HG03354 (cell line): ENCODE data around the gene LRRC7.
"Not testable (repeated sequence)": the region's sequence is repeated elsewhere in the genome, so short reads cannot be mapped to it uniquely, and the experiment has no call there.

Experiments used
- ATAC-seq: cut with Tn5 transposase; IDR thresholded peaks from one replicate; pipeline ENCODE4 v1.9.1; 2021; ENCODE audit warnings: mild to moderate bottlenecking; ENCODE audit not compliant: unreplicated experiment, poor library complexity, severe bottlenecking

Gene LRRC7

GRCh38 chr1:70003211-70003908 lies 435.6 kb downstream of the LRRC7 start:
- ATAC-seq, result no peak

- ATAC-seq, result no peak
Measured at GRCh38 chr1:70005386-70006034, 437.8 kb downstream of the LRRC7 start.

GRCh38 chr1:70008660-70009059 lies 440.9 kb downstream of the LRRC7 start:
- peak; percentile 81 for ATAC-seq

- ATAC-seq, result no peak
Measured at GRCh38 chr1:70017770-70018169, 450.0 kb downstream of the LRRC7 start.

GRCh38 chr1:70024272-70024671 lies 456.6 kb downstream of the LRRC7 start:
- ATAC-seq, result no peak

GRCh38 chr1:70025052-70025451 lies 457.3 kb downstream of the LRRC7 start:
- no peak for ATAC-seq

GRCh38 chr1:70025846-70026245 lies 458.1 kb downstream of the LRRC7 start:
- ATAC-seq, result no peak

GRCh38 chr1:70033266-70033873 lies 465.6 kb downstream of the LRRC7 start:
- peak; percentile 67 for ATAC-seq

- ATAC-seq, result no peak
Measured at GRCh38 chr1:70033936-70034335, 466.2 kb downstream of the LRRC7 start.

GRCh38 chr1:70034403-70034802 lies 466.7 kb downstream of the LRRC7 start:
- ATAC-seq, result no peak

GRCh38 chr1:70038025-70038424 lies 470.3 kb downstream of the LRRC7 start:
- ATAC-seq, result no peak

GRCh38 chr1:70039485-70039884 lies 471.8 kb downstream of the LRRC7 start:
- no peak for ATAC-seq

- ATAC-seq, result no peak
Measured at GRCh38 chr1:70041317-70042045, 473.8 kb downstream of the LRRC7 start.

GRCh38 chr1:70042090-70042731 lies 474.5 kb downstream of the LRRC7 start:
- no peak for ATAC-seq

GRCh38 chr1:70043804-70044203 lies 476.1 kb downstream of the LRRC7 start:
- no peak for ATAC-seq

GRCh38 chr1:70044832-70045231 lies 477.1 kb downstream of the LRRC7 start:
- ATAC-seq, result no peak

GRCh38 chr1:70045581-70045980 lies 477.9 kb downstream of the LRRC7 start:
- not testable (repeated sequence) for ATAC-seq

- ATAC-seq, result no peak
Measured at GRCh38 chr1:70048336-70049094, 480.8 kb downstream of the LRRC7 start.

- ATAC-seq, result no peak
Measured at GRCh38 chr1:70051926-70052325, 484.2 kb downstream of the LRRC7 start.
